ENCODE measurements around the gene COIL. TPM values are rescaled to one million over a fixed set of nuclear protein-coding genes. Genes with fewer than 3 reads are reported as not detected.
"Not testable (repeated sequence)": the region's sequence is repeated elsewhere in the genome, so short reads cannot be mapped to it uniquely, and the experiment has no call there.

Gene COIL
- total RNA-seq, 1 experiment from 2014 or later = 14.6 TPM

DNA sequence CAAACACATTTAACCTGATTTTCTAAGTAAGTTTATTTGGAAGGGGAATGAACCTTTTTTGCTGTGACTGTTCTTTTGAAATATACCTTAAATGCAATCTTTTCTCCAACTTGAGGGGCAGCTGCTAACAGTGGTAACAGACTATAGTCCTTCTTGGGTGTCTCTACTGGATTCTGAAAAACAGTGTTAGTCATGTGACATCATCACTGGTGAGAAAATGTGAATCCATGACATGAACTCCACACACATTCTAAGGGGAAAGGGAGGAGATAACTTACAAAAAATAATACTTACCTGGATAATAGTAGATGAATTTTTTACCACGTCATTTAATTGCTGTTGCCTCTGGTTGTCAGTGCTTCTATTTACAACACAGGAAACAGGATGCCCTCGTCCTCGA lies 11.3 kb downstream of the COIL start:
- Histone ChIP-seq H3K4me2 (ENCODE audit: low read depth, low read length, poor library complexity, severe bottlenecking) (no peak overlapping the region), H3K27ac (ENCODE audit: low read length) (no peak overlapping the region), H3K9me3 (ENCODE audit: low read length) (no peaks in the 10 kb centered on the region), H4K20me1 (ENCODE audit: insufficient read depth, low read depth, low read length) (no peaks in the 10 kb centered on the region), H3K27me3 (ENCODE audit: low read length) (no peaks in the 10 kb centered on the region), H3K36me3 (ENCODE audit: insufficient read depth, low read length) (peaks cover 13% of the 10 kb centered on the region; the same call in 1 of the 2 replicates), H2AFZ (ENCODE audit: low read length) (no peak overlapping the region), H3K79me2 (ENCODE audit: low read length) (peaks cover 34% of the 10 kb centered on the region), H3K4me1 (ENCODE audit: low read length) (no peaks in the 10 kb centered on the region), H3K9me2 (replicated peaks; ENCODE audit: insufficient read depth, low read length) (no peaks in the 10 kb centered on the region), H3K4me3 (ENCODE audit: low read length) (no peak overlapping the region), H3K9ac (ENCODE audit: low read length) (no peak overlapping the region)
- no peak for DNase-seq

DNA sequence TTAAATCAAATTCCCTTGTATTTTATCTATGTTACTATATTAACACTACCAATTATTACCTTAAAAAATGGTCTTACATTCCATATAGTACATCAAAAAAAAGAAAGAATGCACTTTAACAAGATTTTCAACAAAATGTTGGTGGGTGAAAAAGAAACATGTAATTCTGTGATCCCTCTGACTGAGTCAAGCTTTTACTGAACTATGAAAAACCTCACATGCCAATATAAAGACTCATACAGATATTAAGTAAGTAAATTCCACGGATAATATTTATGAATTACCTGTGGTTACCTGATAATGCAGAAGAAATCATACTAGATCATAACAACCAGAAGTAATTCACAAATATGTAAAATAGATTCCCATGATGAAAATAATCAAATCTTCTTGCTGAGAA lies 12.4 kb downstream of the COIL start:
- H3K27ac ChIP-seq (ENCODE audit: low read length) = no peak overlapping the region
- H3K4me3 ChIP-seq (ENCODE audit: low read length) = no peak overlapping the region
- no peak overlapping the region for H3K4me2 ChIP-seq (ENCODE audit: low read depth, low read length, poor library complexity, severe bottlenecking)
- H3K9me3 ChIP-seq (ENCODE audit: low read length) = no peaks in the 10 kb centered on the region
- H3K79me2 ChIP-seq (ENCODE audit: low read length) = peaks cover 25% of the 10 kb centered on the region
- H3K9me2 ChIP-seq (replicated peaks; ENCODE audit: insufficient read depth, low read length) = no peaks in the 10 kb centered on the region
- H3K4me1 ChIP-seq (ENCODE audit: low read length) = no peaks in the 10 kb centered on the region
- H3K9ac ChIP-seq (ENCODE audit: low read length) = no peak overlapping the region
- DNase-seq = no peak
- H3K27me3 ChIP-seq (ENCODE audit: low read length) = no peaks in the 10 kb centered on the region
- no peak overlapping the region for H2AFZ ChIP-seq (ENCODE audit: low read length)
- H3K36me3 ChIP-seq (ENCODE audit: insufficient read depth, low read length) = peaks cover 13% of the 10 kb centered on the region; the same call in 1 of the 2 replicates
- no peaks in the 10 kb centered on the region for H4K20me1 ChIP-seq (ENCODE audit: insufficient read depth, low read depth, low read length)

DNA sequence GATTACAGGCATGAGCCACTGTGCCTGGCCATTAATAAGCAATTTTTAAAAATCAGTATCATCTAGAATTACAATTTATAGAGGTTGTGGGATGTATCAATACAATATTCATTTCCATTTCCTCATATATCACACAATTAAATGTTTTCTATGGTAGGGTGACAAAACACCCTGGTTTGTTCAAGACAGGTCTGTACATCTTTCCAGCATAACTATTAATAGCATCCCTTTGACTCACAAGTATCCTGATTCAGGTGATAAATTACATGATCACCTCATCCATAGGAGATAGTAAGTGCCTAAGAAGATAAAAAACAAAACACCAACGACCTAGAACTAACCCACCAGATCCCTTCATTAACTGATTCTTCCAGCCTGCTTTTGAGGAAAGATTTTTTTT lies 13.1 kb downstream of the COIL start:
- peaks cover 13% of the 10 kb centered on the region; the same call in 1 of the 2 replicates for H3K36me3 ChIP-seq (ENCODE audit: insufficient read depth, low read length)
- H3K79me2 ChIP-seq (ENCODE audit: low read length) = peaks cover 21% of the 10 kb centered on the region
- H3K27me3 ChIP-seq (ENCODE audit: low read length) = no peaks in the 10 kb centered on the region
- H2AFZ ChIP-seq (ENCODE audit: low read length) = no peak overlapping the region
- no peak overlapping the region for H3K27ac ChIP-seq (ENCODE audit: low read length)
- H3K9me2 ChIP-seq (replicated peaks; ENCODE audit: insufficient read depth, low read length) = no peaks in the 10 kb centered on the region
- no peaks in the 10 kb centered on the region for H4K20me1 ChIP-seq (ENCODE audit: insufficient read depth, low read depth, low read length)
- no peak overlapping the region for H3K4me2 ChIP-seq (ENCODE audit: low read depth, low read length, poor library complexity, severe bottlenecking)
- H3K4me3 ChIP-seq (ENCODE audit: low read length) = no peak overlapping the region
- no peak overlapping the region for H3K9ac ChIP-seq (ENCODE audit: low read length)
- no peaks in the 10 kb centered on the region for H3K9me3 ChIP-seq (ENCODE audit: low read length)
- no peaks in the 10 kb centered on the region for H3K4me1 ChIP-seq (ENCODE audit: low read length)
- no peak for DNase-seq

DNA sequence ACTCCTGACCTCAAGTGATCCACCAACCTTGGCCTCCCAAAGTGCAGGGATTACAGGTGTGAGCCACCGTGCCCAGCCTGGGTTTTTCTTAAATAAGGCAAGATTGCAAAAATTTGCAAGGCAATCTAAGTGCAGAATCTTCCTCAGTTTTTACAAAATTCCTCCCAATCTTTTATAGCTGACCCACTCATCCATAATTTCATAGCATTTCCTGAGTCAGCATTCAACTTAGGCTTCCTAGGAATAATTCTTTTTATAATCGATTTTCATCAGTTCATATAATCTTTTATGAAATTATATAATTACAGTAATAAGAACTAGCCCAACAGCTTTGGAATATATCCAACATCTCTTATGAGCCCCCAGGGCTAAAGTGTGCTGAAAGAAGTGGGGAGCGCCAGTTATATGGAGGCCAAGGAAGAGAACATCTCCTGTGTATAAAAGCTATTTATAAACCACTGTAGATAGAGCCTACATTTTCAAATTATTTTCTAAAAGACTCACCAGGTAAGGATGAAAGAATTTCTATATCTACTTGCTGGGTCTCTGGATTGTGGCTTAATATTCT lies 14.8 kb downstream of the COIL start:
- no peaks in the 10 kb centered on the region for H3K4me1 ChIP-seq (ENCODE audit: low read length)
- peaks cover 10% of the 10 kb centered on the region; the same call in 1 of the 2 replicates for H3K79me2 ChIP-seq (ENCODE audit: low read length)
- no peak overlapping the region for H3K4me2 ChIP-seq (ENCODE audit: low read depth, low read length, poor library complexity, severe bottlenecking)
- H3K27me3 ChIP-seq (ENCODE audit: low read length) = no peaks in the 10 kb centered on the region
- no peak overlapping the region for H3K27ac ChIP-seq (ENCODE audit: low read length)
- peaks cover 20% of the 10 kb centered on the region; the same call in 1 of the 2 replicates for H3K36me3 ChIP-seq (ENCODE audit: insufficient read depth, low read length)
- no peaks in the 10 kb centered on the region for H3K9me3 ChIP-seq (ENCODE audit: low read length)
- no peak overlapping the region for H2AFZ ChIP-seq (ENCODE audit: low read length)
- no peaks in the 10 kb centered on the region for H4K20me1 ChIP-seq (ENCODE audit: insufficient read depth, low read depth, low read length)
- DNase-seq = no peak
- no peaks in the 10 kb centered on the region for H3K9me2 ChIP-seq (replicated peaks; ENCODE audit: insufficient read depth, low read length)
- no peak overlapping the region for H3K4me3 ChIP-seq (ENCODE audit: low read length)
- no peak overlapping the region for H3K9ac ChIP-seq (ENCODE audit: low read length)

DNA sequence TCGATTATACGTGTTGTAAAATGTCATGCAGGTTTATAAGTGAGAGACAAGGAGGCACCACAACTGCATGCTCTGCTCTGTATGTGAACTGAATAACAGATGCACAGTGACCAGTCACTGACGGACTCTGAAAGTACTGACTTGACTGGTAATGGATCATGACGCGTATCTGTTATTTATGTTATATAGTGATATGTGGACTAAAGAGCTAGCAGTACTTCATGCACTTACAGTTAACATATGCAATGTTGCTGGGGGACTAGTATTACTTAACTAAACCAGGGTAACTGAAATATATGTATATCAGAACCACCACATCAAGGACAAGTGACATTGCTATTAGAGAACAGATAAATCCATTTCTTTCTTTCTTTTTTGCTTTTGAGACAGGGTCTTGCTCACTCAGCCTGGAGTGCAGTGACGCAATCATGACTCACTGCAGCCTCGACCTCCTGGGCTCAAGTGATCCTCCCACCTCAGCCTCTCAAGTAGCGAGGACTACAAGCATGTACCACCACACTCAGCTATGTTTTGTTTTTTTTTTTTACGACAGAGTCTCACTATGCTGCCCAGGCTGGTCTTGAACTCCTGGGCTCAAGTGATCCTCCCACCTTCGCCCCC lies 17.2 kb downstream of the COIL start:
- Histone ChIP-seq H3K27ac (ENCODE audit: low read length) (no peak overlapping the region), H3K4me2 (ENCODE audit: low read depth, low read length, poor library complexity, severe bottlenecking) (no peak overlapping the region), H3K9ac (ENCODE audit: low read length) (no peak overlapping the region), H3K9me3 (ENCODE audit: low read length) (no peaks in the 10 kb centered on the region), H3K9me2 (replicated peaks; ENCODE audit: insufficient read depth, low read length) (no peaks in the 10 kb centered on the region), H3K79me2 (ENCODE audit: low read length) (peaks cover 7% of the 10 kb centered on the region; the same call in 1 of the 2 replicates), H3K4me3 (ENCODE audit: low read length) (no peak overlapping the region), H4K20me1 (ENCODE audit: insufficient read depth, low read depth, low read length) (no peaks in the 10 kb centered on the region), H3K27me3 (ENCODE audit: low read length) (no peaks in the 10 kb centered on the region), H3K36me3 (ENCODE audit: insufficient read depth, low read length) (peaks cover 27% of the 10 kb centered on the region; the same call in 1 of the 2 replicates), H3K4me1 (ENCODE audit: low read length) (0 out of 2 replicates have a peak, but pooled peaks cover 2% of the 10 kb centered on the region), H2AFZ (ENCODE audit: low read length) (no peak overlapping the region)
- no peak for DNase-seq

DNA sequence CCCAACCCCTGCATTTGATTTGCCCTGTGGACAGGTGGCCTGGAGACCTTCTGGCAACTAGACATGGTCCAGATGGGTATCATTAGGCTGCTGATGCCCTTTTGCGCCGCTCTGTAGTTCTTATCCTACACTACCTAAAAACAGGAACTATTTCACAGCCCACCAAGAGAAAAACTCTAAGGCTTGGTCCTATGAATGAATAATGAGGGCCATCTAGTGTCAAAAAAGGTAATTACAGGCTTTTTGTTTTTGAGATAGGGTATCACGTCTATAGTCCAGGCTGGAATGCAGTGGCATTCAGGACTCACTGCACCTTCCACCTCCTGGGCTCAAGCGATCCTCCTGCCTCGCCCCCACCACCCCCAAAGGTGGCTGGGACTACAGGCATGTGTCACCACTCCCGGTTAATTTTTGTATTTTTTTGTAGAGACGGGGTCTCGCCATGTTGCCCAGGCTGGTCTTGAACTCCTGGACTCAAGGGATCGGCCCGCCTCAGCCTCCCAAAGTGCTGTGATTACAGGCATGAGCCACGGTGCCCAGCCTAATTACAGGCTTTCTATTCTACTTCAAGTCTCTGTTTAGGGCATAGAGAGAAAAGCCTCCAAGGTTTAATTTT lies 20.9 kb downstream of the COIL start:
- Histone ChIP-seq H3K4me3 (ENCODE audit: low read length) (no peak overlapping the region), H3K4me1 (ENCODE audit: low read length) (peaks cover 9% of the 10 kb centered on the region), H4K20me1 (ENCODE audit: insufficient read depth, low read depth, low read length) (no peaks in the 10 kb centered on the region), H3K9me2 (replicated peaks; ENCODE audit: insufficient read depth, low read length) (no peaks in the 10 kb centered on the region), H3K36me3 (ENCODE audit: insufficient read depth, low read length) (peaks cover 38% of the 10 kb centered on the region; the same call in 1 of the 2 replicates), H3K9ac (ENCODE audit: low read length) (no peak overlapping the region), H3K4me2 (ENCODE audit: low read depth, low read length, poor library complexity, severe bottlenecking) (no peak overlapping the region), H3K27me3 (ENCODE audit: low read length) (no peaks in the 10 kb centered on the region), H3K27ac (ENCODE audit: low read length) (no peak overlapping the region), H3K79me2 (ENCODE audit: low read length) (no peaks in the 10 kb centered on the region), H3K9me3 (ENCODE audit: low read length) (no peaks in the 10 kb centered on the region), H2AFZ (ENCODE audit: low read length) (no peak overlapping the region)
- peak; percentile 93 for DNase-seq

DNA sequence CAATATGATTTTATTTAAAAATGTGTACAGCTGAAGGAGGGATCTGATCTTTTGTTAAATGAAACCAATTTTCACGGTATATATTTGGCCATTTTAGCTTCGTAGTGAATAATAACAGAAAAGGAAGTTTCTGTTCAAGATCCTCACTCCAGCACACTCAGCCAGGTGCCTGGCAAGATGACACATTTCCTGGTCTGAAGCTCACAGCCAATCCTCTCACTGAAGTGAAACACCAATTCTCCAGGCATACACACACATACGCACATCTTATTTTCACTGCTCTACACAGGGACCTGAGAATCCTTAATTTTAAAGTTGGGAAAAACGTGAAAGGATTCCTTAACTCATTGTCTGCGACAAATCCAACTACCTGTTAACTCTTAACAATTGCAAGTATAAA lies 22.6 kb downstream of the COIL start:
- Histone ChIP-seq H3K36me3 (ENCODE audit: insufficient read depth, low read length) (peaks cover 41% of the 10 kb centered on the region; the same call in 1 of the 2 replicates), H3K4me1 (ENCODE audit: low read length) (peaks cover 13% of the 10 kb centered on the region)
- not testable (repeated sequence) for H3K9me2 ChIP-seq (replicated peaks; ENCODE audit: insufficient read depth, low read length); DNase-seq; H3K9ac ChIP-seq (ENCODE audit: low read length); H3K79me2 ChIP-seq (ENCODE audit: low read length); H3K27me3 ChIP-seq (ENCODE audit: low read length); H3K4me2 ChIP-seq (ENCODE audit: low read depth, low read length, poor library complexity, severe bottlenecking); H3K9me3 ChIP-seq (ENCODE audit: low read length); H4K20me1 ChIP-seq (ENCODE audit: insufficient read depth, low read depth, low read length); H2AFZ ChIP-seq (ENCODE audit: low read length); H3K4me3 ChIP-seq (ENCODE audit: low read length); H3K27ac ChIP-seq (ENCODE audit: low read length)

DNA sequence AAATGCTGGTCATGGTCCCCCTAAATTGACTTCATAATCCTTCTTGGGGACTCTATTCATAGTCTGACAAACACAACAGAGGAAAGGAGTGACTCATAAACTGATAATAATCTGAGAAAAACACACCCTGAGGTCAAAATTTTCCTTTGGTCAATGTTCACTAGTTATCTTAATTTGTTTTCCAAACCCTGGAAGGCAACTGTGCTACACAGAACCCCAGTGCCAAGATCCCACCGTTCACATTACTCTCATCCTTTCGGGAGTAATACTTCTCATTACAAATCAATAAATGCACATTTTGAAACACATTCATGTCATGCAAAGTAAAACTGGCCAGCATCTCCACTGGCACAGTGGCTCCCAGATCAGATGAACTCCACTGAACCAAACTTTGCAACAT lies 23.2 kb downstream of the COIL start:
- no peaks in the 10 kb centered on the region for H4K20me1 ChIP-seq (ENCODE audit: insufficient read depth, low read depth, low read length)
- no peaks in the 10 kb centered on the region for H3K9me3 ChIP-seq (ENCODE audit: low read length)
- H3K79me2 ChIP-seq (ENCODE audit: low read length) = no peaks in the 10 kb centered on the region
- no peaks in the 10 kb centered on the region for H3K9me2 ChIP-seq (replicated peaks; ENCODE audit: insufficient read depth, low read length)
- H3K4me3 ChIP-seq (ENCODE audit: low read length) = no peak overlapping the region
- H3K9ac ChIP-seq (ENCODE audit: low read length) = no peak overlapping the region
- H3K4me1 ChIP-seq (ENCODE audit: low read length) = peaks cover 13% of the 10 kb centered on the region
- H3K27me3 ChIP-seq (ENCODE audit: low read length) = no peaks in the 10 kb centered on the region
- no peak overlapping the region for H3K27ac ChIP-seq (ENCODE audit: low read length)
- H3K36me3 ChIP-seq (ENCODE audit: insufficient read depth, low read length) = peaks cover 41% of the 10 kb centered on the region; the same call in 1 of the 2 replicates
- no peak overlapping the region for H3K4me2 ChIP-seq (ENCODE audit: low read depth, low read length, poor library complexity, severe bottlenecking)
- DNase-seq = no peak
- no peak overlapping the region for H2AFZ ChIP-seq (ENCODE audit: low read length)
